GM23338 (cell line): ENCODE data around the gene PRMT5.

Experiments used
- CTCF ChIP-seq, 2 experiments: fragments of 200-600 bp in 1 of 2; sonication (generic) in 1 of 2; conservative IDR thresholded peaks; 2 replicates each; pipeline versions ENCODE4 v1.5.1 to v1.6.1; 2016 to 2017; ENCODE audit warnings: antibody characterized with exemption in 2 of 2, low read depth in 2 of 2, mild to moderate bottlenecking in 2 of 2, moderate library complexity in 1 of 2
- POLR2AphosphoS5 ChIP-seq: IDR thresholded peaks from 2 replicates; pipeline ENCODE4 v1.6.1; 2016; ENCODE audit warnings: antibody characterized with exemption, low read depth

DNA sequence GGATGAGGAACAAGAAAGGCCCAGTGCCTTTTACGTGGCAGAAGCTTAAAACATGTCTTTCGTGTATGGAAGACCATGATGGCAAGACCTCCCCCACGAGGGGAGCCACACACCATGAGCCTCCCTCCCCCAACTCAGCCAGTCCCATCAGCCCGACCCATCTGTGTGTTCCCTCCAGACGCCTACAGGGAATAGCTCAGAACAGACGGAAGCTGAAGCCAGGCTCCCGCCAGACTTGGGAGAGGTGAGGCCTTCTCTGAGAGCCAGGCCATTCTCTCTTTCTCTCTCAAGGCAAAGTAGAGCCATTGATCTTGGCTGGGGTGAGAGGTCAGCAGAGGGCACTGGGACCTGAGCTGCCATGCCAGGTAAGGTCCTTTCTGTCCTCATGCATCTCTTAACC, 36.7 kb downstream of the PRMT5 start:
- no peak for TF ChIP-seq CTCF (conservative IDR thresholded peaks at IDR 0.05; ENCODE audit: low read depth in 2 of 2)
- TF ChIP-seq POLR2AphosphoS5, result no peak
